HG03432 (cell line): Measurements from ENCODE around the gene HYOU1.
"Not testable (repeated sequence)": the region's sequence is repeated elsewhere in the genome, so short reads cannot be mapped to it uniquely, and the experiment has no call there.

Source experiments
- ATAC-seq: cut with Tn5 transposase; IDR thresholded peaks from one replicate; pipeline ENCODE4 v1.9.1; 2021; ENCODE audit warnings: mild to moderate bottlenecking, moderate library complexity; ENCODE audit not compliant: unreplicated experiment

Gene HYOU1

GRCh38 chr11:119085437-119085847, 28.4 kb upstream of the HYOU1 start:
- peak; percentile 18 for ATAC-seq

DNA sequence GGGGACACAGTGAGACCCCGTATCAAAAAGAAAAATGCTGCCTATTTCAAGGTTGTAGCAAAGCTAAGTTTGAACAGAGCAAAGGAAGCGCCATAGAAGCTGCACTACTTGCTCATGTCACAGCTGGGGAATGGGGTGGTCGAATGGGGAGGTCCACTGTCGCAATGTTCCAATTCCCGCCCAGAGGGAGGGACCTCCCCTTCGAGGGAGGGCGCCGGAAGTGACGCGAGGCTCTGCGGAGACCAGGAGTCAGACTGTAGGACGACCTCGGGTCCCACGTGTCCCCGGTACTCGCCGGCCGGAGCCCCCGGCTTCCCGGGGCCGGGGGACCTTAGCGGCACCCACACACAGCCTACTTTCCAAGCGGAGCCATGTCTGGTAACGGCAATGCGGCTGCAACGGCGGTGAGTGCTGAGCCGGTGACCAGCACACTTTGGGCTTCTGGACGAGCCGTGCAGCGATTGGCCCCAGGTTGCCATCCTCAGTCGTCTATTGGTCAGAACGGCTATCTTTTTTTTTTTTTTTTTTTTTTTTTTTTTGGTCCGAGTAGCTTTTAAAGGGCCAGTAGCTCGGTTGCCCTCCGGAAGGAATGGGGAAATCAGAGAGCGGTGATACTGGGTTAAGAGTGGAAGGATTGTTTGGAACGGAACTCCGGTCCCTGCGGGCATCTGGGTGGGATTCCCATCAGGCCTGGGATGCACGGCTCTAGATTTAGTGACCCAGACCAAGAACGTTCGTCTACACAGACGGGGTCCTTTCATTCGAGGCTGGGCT, 27.8 kb upstream of the HYOU1 start, which contains the start of gene HMBS:
Gene HMBS, plus strand, starts transcription at position 219 of the 774 bp plus-strand sequence. Its CDS starts 153 bp downstream, at position 372.
- peak; percentile 90 for ATAC-seq

- ATAC-seq = no peak
Observed at GRCh38 chr11:119081682-119082260, 24.8 kb upstream of the HYOU1 start.

DNA sequence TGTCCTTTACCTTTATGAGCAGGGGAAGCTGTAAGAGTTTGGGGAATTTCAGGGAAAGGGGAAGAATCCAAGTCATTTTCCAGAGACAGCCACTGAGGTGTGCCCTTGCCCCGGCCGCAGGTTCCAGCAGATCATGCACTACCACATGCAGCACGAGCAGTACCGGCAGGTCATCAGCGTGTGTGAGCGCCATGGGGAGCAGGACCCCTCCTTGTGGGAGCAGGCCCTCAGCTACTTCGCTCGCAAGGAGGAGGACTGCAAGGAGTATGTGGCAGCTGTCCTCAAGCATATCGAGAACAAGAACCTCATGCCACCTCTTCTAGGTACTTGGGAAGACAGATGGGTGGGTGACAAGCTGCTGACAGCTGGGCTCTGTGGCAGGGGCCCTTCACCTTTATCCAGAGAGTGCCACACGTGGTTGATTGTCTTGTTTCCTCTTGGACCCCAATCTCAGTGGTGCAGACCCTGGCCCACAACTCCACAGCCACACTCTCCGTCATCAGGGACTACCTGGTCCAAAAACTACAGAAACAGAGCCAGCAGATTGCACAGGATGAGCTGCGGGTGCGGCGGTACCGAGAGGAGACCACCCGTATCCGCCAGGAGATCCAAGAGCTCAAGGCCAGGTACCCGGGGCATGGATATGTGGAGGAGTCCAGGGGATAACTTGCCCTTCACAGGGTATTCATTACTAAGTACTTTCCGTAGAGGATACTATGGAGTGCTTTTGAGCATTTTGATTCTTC, 21.8 kb upstream of the HYOU1 start:
- no peak for ATAC-seq

GRCh38 chr11:119077839-119078238, 20.8 kb upstream of the HYOU1 start:
- ATAC-seq = no peak

GRCh38 chr11:119067371-119068222, 10.6 kb upstream of the HYOU1 start, which contains the start of gene VPS11:
TSS of gene VPS11 (plus strand) at chr11:119067818. CDS start at chr11:119067824, 6 bp downstream.
- peak; percentile 93 for ATAC-seq

DNA sequence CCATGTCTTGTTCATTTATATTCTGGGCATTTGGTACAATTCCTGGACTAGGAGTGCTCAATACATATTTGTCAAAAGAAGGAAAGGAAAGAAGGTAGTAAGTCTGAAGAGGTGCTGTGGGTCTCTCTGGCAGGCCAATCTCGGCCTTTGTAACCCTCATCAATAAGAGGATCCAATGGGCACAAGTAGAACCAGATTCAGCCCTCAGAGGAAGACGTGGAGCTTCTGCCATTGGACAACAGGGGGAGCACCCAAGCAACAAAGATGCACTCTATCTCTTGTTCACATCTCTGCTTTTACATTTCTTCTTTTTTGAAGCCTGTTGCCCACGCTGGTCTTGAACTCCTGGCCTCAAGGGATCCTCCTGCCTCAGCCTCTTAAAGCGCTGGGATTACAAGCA, 8.4 kb upstream of the HYOU1 start:
- no peak for ATAC-seq

DNA sequence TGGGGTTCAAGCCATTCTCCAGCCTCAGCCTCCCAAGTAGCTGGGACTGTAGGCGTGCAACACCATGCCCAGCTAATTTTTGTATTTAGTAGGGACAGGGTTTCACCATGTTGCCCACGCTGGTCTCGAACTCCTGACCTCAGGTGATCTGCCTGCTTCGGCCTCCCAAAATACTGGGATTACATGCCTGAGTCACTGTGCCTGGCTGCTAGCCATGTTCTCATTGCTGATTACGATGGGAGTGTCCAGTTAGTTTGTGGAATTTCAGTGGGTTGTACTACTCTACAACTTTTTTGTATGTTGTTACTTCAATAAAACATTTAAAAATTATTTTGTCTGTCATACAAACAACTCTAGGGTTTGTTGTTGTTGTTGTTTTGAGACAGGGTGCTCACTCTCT, 5.8 kb upstream of the HYOU1 start:
- ATAC-seq = no peak

- ATAC-seq = no peak
Observed at GRCh38 chr11:119061256-119061655, 4.3 kb upstream of the HYOU1 start.

- ATAC-seq = not testable (repeated sequence)
Observed at GRCh38 chr11:119059128-119059527, 2.1 kb upstream of the HYOU1 start.

GRCh38 chr11:119056421-119056999, 495 bp downstream of the HYOU1 start:
- ATAC-seq = peak; percentile 13

DNA sequence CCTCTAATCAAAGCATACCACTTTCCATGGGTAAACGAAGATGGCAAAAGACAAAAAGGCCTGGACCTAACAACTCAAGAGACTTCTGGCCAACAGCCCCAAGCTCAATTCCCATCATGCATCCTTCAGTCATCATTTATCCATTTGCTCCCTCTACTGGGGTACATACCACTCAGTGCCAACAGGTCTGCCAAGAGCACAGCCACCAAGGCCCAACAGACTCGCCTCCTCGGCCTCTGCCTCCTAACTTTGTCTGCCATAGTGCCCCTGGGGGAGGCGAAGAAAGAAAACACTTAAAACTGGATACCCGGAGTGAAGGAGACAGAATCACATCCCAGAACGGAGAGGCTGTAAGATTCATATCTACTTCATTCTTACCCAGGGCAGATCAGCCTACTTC, 1.1 kb downstream of the HYOU1 start:
- ATAC-seq = no peak

GRCh38 chr11:119054418-119054817, 2.6 kb downstream of the HYOU1 start:
- ATAC-seq = no peak

GRCh38 chr11:119052163-119052814, 4.7 kb downstream of the HYOU1 start:
- ATAC-seq = no peak

DNA sequence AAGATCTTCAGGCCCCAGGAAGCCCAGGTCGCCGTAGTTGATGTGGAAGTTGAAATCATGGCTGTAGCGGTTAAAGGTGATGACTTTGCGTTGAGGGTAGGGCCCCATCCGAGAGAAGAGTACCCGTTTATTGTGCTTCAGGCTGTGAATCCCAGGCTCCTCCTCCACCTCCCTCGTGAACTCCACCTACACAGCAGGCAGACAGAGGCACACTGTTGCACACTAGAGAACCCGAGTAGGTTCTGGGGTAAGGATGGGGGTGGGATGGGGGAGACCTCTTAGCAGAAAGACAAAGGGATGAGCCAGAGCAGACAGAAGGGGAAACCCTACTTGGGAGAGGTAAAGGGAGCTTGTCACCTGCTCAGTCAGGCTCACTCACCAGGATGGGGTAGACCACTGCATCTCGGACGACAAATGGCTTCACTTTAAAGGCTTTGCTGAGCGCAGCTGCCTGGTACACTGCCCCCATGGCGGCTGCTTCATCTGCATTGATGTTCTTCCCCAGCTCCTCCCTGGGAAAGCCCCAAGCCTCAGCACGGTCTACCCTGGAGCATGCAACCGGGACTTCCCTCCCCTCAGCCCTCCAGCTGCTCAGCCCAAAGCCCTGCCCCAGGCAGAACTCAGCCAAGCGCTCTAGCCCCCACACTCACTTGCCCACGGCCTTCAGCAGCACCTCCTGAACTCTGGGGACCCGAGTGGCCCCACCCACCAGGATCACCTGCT, 5.4 kb downstream of the HYOU1 start:
- peak; percentile 62 for ATAC-seq

GRCh38 chr11:119049081-119049480, 7.9 kb downstream of the HYOU1 start:
- no peak for ATAC-seq

GRCh38 chr11:119048644-119049043, 8.4 kb downstream of the HYOU1 start:
- no peak for ATAC-seq

DNA sequence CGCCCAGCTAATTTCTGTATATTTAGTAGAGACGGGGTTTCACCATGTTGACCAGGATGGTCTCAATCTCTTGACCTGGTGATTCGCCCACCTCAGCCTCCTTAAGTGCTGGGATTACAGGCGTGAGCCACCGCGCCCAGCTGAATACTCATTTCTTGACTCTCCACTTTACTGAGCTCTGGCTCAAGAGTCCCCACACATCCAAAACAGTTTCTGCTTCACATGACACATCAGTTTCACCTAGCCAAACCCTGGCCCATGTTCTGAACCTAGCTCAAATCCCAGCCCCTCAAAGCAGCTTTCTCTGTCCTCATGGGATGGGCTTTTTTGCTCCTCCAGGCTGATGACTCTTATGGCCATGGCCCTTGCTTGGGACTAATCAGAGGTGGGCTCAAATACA, 9.8 kb downstream of the HYOU1 start:
- no peak for ATAC-seq

DNA sequence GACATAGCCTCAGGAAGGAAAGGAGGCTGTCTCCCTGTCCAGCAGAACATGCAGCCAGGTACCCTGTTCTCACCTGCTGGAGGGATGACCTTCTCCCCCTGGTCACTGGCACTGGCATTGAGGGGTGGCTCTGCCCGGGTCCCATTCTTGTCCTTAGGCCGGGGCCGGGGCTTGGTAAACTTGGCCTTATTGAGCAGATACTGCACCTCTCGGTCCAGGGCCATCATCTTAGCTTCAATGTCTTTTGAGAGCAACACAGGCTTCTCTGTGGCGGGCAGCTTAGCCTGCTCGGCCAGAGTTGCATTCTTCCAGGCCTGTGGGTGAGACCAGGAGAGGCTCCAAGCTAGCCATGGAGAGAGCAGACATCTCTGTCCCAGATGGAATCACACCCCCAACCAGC, 10.5 kb downstream of the HYOU1 start:
- no peak for ATAC-seq
